HUES6 (cell line): ENCODE data around the gene ASXL1.
"Not testable (repeated sequence)": the region's sequence is repeated elsewhere in the genome, so short reads cannot be mapped to it uniquely, and the experiment has no call there.

Experiments used
- H3K27ac ChIP-seq: 2 replicates; pipeline ENCODE4 v1.7.0; 2013; ENCODE audit warnings: low read depth, mild to moderate bottlenecking, low read length, inconsistent platforms
- H3K27me3 ChIP-seq: 2 replicates; pipeline ENCODE4 v1.6.1; 2013; ENCODE audit warnings: low read length; ENCODE audit not compliant: control insufficient read depth, insufficient read depth
- H3K36me3 ChIP-seq: 2 replicates; pipeline ENCODE4 v1.6.1; 2013; ENCODE audit warnings: low read length; ENCODE audit not compliant: control insufficient read depth, insufficient read depth
- H3K4me1 ChIP-seq: 2 replicates; pipeline ENCODE4 v1.6.1; 2013; ENCODE audit warnings: low read length; ENCODE audit not compliant: control insufficient read depth, insufficient read depth
- H3K4me3 ChIP-seq: 2 replicates; pipeline ENCODE4 v1.5.1; 2013; ENCODE audit warnings: low read depth, low read length
- H3K9ac ChIP-seq: one replicate; pipeline ENCODE4 v1.6.1; 2013; ENCODE audit warnings: mild to moderate bottlenecking, low read length
- H3K9me3 ChIP-seq: 2 replicates; pipeline ENCODE4 v1.6.1; 2013; ENCODE audit warnings: low read depth, low read length; ENCODE audit not compliant: control insufficient read depth, insufficient read depth

Gene ASXL1

GRCh38 chr20:32363492-32363891 lies 5.4 kb downstream of the ASXL1 start:
- Histone ChIP-seq H3K9ac (no peak overlapping the region), H3K4me3 (no peak overlapping the region), H3K36me3 (0 out of 2 replicates have a peak, but pooled peaks cover 5% of the 10 kb centered on the region), H3K27me3 (peaks cover 65% of the 10 kb centered on the region), H3K9me3 (no peaks in the 10 kb centered on the region), H3K4me1 (0 out of 2 replicates have a peak, but pooled peaks cover 5% of the 10 kb centered on the region), H3K27ac (no peak overlapping the region)

- Histone ChIP-seq H3K9me3 (no peaks in the 10 kb centered on the region), H3K4me3 (no peak overlapping the region), H3K27ac (no peak overlapping the region), H3K36me3 (0 out of 2 replicates have a peak, but pooled peaks cover 5% of the 10 kb centered on the region), H3K4me1 (0 out of 2 replicates have a peak, but pooled peaks cover 4% of the 10 kb centered on the region), H3K9ac (no peak overlapping the region), H3K27me3 (peaks cover 60% of the 10 kb centered on the region)
These were observed 6.5 kb downstream of the ASXL1 start for GRCh38 chr20:32364554-32365208.

- Histone ChIP-seq H3K27me3 (peaks cover 51% of the 10 kb centered on the region), H3K36me3 (peaks cover 8% of the 10 kb centered on the region; the same call in 1 of the 2 replicates), H3K9me3 (no peaks in the 10 kb centered on the region), H3K9ac (no peak overlapping the region), H3K4me3 (no peak overlapping the region), H3K4me1 (0 out of 2 replicates have a peak, but pooled peaks cover 3% of the 10 kb centered on the region), H3K27ac (no peak overlapping the region)
These were observed 7.4 kb downstream of the ASXL1 start for GRCh38 chr20:32365564-32365963.

GRCh38 chr20:32366380-32366779 lies 8.2 kb downstream of the ASXL1 start:
- Histone ChIP-seq H3K27ac (no peak overlapping the region), H3K9ac (no peak overlapping the region), H3K36me3 (peaks cover 8% of the 10 kb centered on the region; the same call in 1 of the 2 replicates), H3K9me3 (no peaks in the 10 kb centered on the region), H3K4me1 (0 out of 2 replicates have a peak, but pooled peaks cover 3% of the 10 kb centered on the region), H3K4me3 (no peak overlapping the region), H3K27me3 (peaks cover 43% of the 10 kb centered on the region)

- peaks cover 25% of the 10 kb centered on the region for H3K27me3 ChIP-seq
- no peak overlapping the region for H3K9ac ChIP-seq
- H3K27ac ChIP-seq = no peak overlapping the region
- peaks cover 11% of the 10 kb centered on the region; the same call in 1 of the 2 replicates for H3K36me3 ChIP-seq
- H3K9me3 ChIP-seq = no peaks in the 10 kb centered on the region
- H3K4me3 ChIP-seq = no peak overlapping the region
- H3K4me1 ChIP-seq = 0 out of 2 replicates have a peak, but pooled peaks cover 3% of the 10 kb centered on the region
These were observed 10.2 kb downstream of the ASXL1 start for GRCh38 chr20:32368323-32368722.

- Histone ChIP-seq H3K36me3 (peaks cover 11% of the 10 kb centered on the region; the same call in 1 of the 2 replicates), H3K4me3 (no peak overlapping the region), H3K4me1 (0 out of 2 replicates have a peak, but pooled peaks cover 3% of the 10 kb centered on the region), H3K27me3 (peaks cover 19% of the 10 kb centered on the region), H3K27ac (no peak overlapping the region), H3K9me3 (no peaks in the 10 kb centered on the region), H3K9ac (no peak overlapping the region)
These were observed 10.8 kb downstream of the ASXL1 start for GRCh38 chr20:32368925-32369324.

GRCh38 chr20:32370897-32371296 lies 12.8 kb downstream of the ASXL1 start:
- Histone ChIP-seq H3K36me3 (peaks cover 11% of the 10 kb centered on the region; the same call in 1 of the 2 replicates), H3K27me3 (0 out of 2 replicates have a peak, but pooled peaks cover 3% of the 10 kb centered on the region), H3K4me1 (0 out of 2 replicates have a peak, but pooled peaks cover 3% of the 10 kb centered on the region), H3K4me3 (no peak overlapping the region), H3K9me3 (no peaks in the 10 kb centered on the region), H3K9ac (no peak overlapping the region), H3K27ac (no peak overlapping the region)

GRCh38 chr20:32378461-32378860 lies 20.3 kb downstream of the ASXL1 start:
- Histone ChIP-seq H3K9ac (no peak overlapping the region), H3K9me3 (no peaks in the 10 kb centered on the region), H3K4me3 (no peak overlapping the region), H3K36me3 (no peaks in the 10 kb centered on the region), H3K4me1 (no peaks in the 10 kb centered on the region), H3K27me3 (no peaks in the 10 kb centered on the region), H3K27ac (no peak overlapping the region)

- H3K27me3 ChIP-seq, H3K9me3 ChIP-seq, H3K4me1 ChIP-seq, H3K27ac ChIP-seq, H3K9ac ChIP-seq, H3K4me3 ChIP-seq, H3K36me3 ChIP-seq: not testable (repeated sequence)
These were observed 21.9 kb downstream of the ASXL1 start for GRCh38 chr20:32380037-32380436.

- Histone ChIP-seq H3K27me3 (no peaks in the 10 kb centered on the region), H3K4me3 (no peak overlapping the region), H3K9ac (no peak overlapping the region), H3K27ac (no peak overlapping the region), H3K36me3 (no peaks in the 10 kb centered on the region), H3K9me3 (no peaks in the 10 kb centered on the region), H3K4me1 (no peaks in the 10 kb centered on the region)
These were observed 22.6 kb downstream of the ASXL1 start for GRCh38 chr20:32380745-32381144.

GRCh38 chr20:32382102-32382950 lies 24.2 kb downstream of the ASXL1 start:
- H3K4me3 ChIP-seq = no peak overlapping the region
- H3K9ac ChIP-seq = no peak overlapping the region
- no peaks in the 10 kb centered on the region for H3K36me3 ChIP-seq
- H3K4me1 ChIP-seq = no peaks in the 10 kb centered on the region
- no peaks in the 10 kb centered on the region for H3K9me3 ChIP-seq
- no peak overlapping the region for H3K27ac ChIP-seq
- no peaks in the 10 kb centered on the region for H3K27me3 ChIP-seq
